Measurements from ENCODE around the gene ARL13B.

- no peak for TF ChIP-seq CTCF (conservative IDR thresholded peaks at IDR 0.05 in 1 of 2, IDR thresholded peaks at IDR 0.05 in 1 of 2; ENCODE audit: extremely low read depth in 1 of 2, insufficient read depth in 1 of 2, low read depth in 1 of 2, low read length in 2 of 2)
- no peak for TF ChIP-seq EZH2 (IDR thresholded peaks at IDR 0.05; ENCODE audit: borderline replicate concordance, low read length)
These were observed 48.2 kb upstream of the ARL13B start for GRCh38 chr3:93931597-93932229.
